HG03565 (cell line): ENCODE results near the gene DDX31.

Source experiments
- ATAC-seq: cut with Tn5 transposase; IDR thresholded peaks from one replicate; pipeline ENCODE4 v1.9.1; 2021; ENCODE audit warnings: mild to moderate bottlenecking, moderate library complexity; ENCODE audit not compliant: unreplicated experiment

DDX31 gene

GRCh38 chr9:132600326-132600984 lies 69.3 kb downstream of the DDX31 start:
- no peak for ATAC-seq

GRCh38 chr9:132597073-132597775 lies 72.6 kb downstream of the DDX31 start:
- no peak for ATAC-seq

GRCh38 chr9:132596200-132596599 lies 73.6 kb downstream of the DDX31 start:
- no peak for ATAC-seq

GRCh38 chr9:132595319-132595718 lies 74.5 kb downstream of the DDX31 start:
- no peak for ATAC-seq

- ATAC-seq = no peak
These were observed 75.4 kb downstream of the DDX31 start for GRCh38 chr9:132594412-132594811.

GRCh38 chr9:132592451-132592850 lies 77.3 kb downstream of the DDX31 start:
- ATAC-seq = no peak

- no peak for ATAC-seq
These were observed 78.0 kb downstream of the DDX31 start for GRCh38 chr9:132591751-132592314.

GRCh38 chr9:132591244-132591643 lies 78.5 kb downstream of the DDX31 start:
- ATAC-seq = no peak

- ATAC-seq = no peak
These were observed 79.2 kb downstream of the DDX31 start for GRCh38 chr9:132590318-132591182.

- ATAC-seq = no peak
These were observed 79.8 kb downstream of the DDX31 start for GRCh38 chr9:132590037-132590317.

- ATAC-seq = no peak
These were observed 80.4 kb downstream of the DDX31 start for GRCh38 chr9:132589148-132590036.

- ATAC-seq = no peak
These were observed 81.2 kb downstream of the DDX31 start for GRCh38 chr9:132588501-132589147.

- ATAC-seq = no peak
These were observed 81.7 kb downstream of the DDX31 start for GRCh38 chr9:132588098-132588497.

GRCh38 chr9:132587592-132587955 lies 82.2 kb downstream of the DDX31 start:
- no peak for ATAC-seq

GRCh38 chr9:132586830-132587591 lies 82.8 kb downstream of the DDX31 start:
- no peak for ATAC-seq

- no peak for ATAC-seq
These were observed 83.6 kb downstream of the DDX31 start for GRCh38 chr9:132585954-132586829.

- ATAC-seq = no peak
These were observed 84.9 kb downstream of the DDX31 start for GRCh38 chr9:132584601-132585560.
